IMR-90 (cell line): Measurements from ENCODE around the gene BAIAP2L1. TPM values are rescaled to one million over a fixed set of nuclear protein-coding genes. Genes with fewer than 3 reads are reported as not detected.

ENCODE experiments used
- ATAC-seq: fragments of 200-7000 bp; cut with Tn5 transposase; 2 replicates; pipeline ENCODE4 v1.9.1; 2020; ENCODE audit warnings: low read depth, mild to moderate bottlenecking, moderate library complexity
- BruUV-seq: library from RNA; stranded (reverse); fragments of 400-500 nt; replicated peaks from 2 replicates; lab custom pipeline; 2021; lab: Mats Ljungman, UMichigan
- CTCF ChIA-PET: fragments of 300-600 bp; formaldehyde crosslinking; extraction: SDS; loops from one replicate; lab custom pipeline; 2021; ENCODE audit warnings: antibody characterized with exemption; lab: Yijun Ruan, JAX
- POLR2A ChIA-PET: fragments of 300-600 bp; sonication (Branson Sonifier 250); formaldehyde crosslinking; loops from one replicate; lab custom pipeline; 2022; ENCODE audit warnings: antibody characterized with exemption; ENCODE audit not compliant: unreplicated experiment; lab: Charles Lee
- DNase-seq: peaks from one replicate; pipeline ENCODE4 v3.0.0; 2013
- H2AFZ ChIP-seq: replicated peaks from 2 replicates; pipeline ENCODE3; 2013; ENCODE audit warnings: low read length, mild to moderate bottlenecking; ENCODE audit not compliant: poor library complexity
- H2AK5ac ChIP-seq: 2 replicates; pipeline ENCODE4 v1.6.1; 2013; ENCODE audit warnings: low read depth, low read length, inconsistent platforms
- H2AK9ac ChIP-seq: replicated peaks from 2 replicates; pipeline ENCODE3; 2013; ENCODE audit warnings: mild to moderate bottlenecking, low read depth, low read length, moderate library complexity; ENCODE audit not compliant: poor library complexity
- H2BK120ac ChIP-seq: 2 replicates; pipeline ENCODE4 v1.6.1; 2013; ENCODE audit warnings: low read depth, low read length, inconsistent platforms
- H2BK15ac ChIP-seq: 3 replicates; pipeline ENCODE4 v1.6.1; 2013; ENCODE audit warnings: low read depth, low read length, inconsistent platforms
- H2BK20ac ChIP-seq: 2 replicates; pipeline ENCODE4 v1.6.1; 2013; ENCODE audit warnings: low read depth, mild to moderate bottlenecking, inconsistent platforms, low read length, moderate library complexity
- H2BK5ac ChIP-seq: 2 replicates; pipeline ENCODE4 v1.6.1; 2013; ENCODE audit warnings: mild to moderate bottlenecking, low read depth, low read length, inconsistent platforms; ENCODE audit not compliant: poor library complexity, severe bottlenecking
- H3K14ac ChIP-seq: replicated peaks from 2 replicates; pipeline ENCODE4 v1.6.1; 2013; ENCODE audit warnings: low read depth, low read length, inconsistent platforms
- H3K18ac ChIP-seq: 2 replicates; pipeline ENCODE4 v1.6.1; 2013; ENCODE audit warnings: low read depth, low read length, control low read depth
- H3K23ac ChIP-seq: 2 replicates; pipeline ENCODE4 v1.6.1; 2013; ENCODE audit warnings: low read depth, low read length, inconsistent platforms
- H3K27ac ChIP-seq: 2 replicates; pipeline ENCODE4 v1.5.1; 2013; ENCODE audit warnings: mild to moderate bottlenecking, control low read depth, low read length; ENCODE audit not compliant: insufficient read depth
- H3K27me3 ChIP-seq: 2 replicates; pipeline ENCODE4 v1.6.1; 2013; ENCODE audit warnings: low read length; ENCODE audit not compliant: control insufficient read depth, insufficient read depth
- H3K36me3 ChIP-seq: 2 replicates; pipeline ENCODE4 v1.6.1; 2013; ENCODE audit warnings: low read length, mixed read lengths; ENCODE audit not compliant: control insufficient read depth, insufficient read depth
- H3K4ac ChIP-seq: 2 replicates; pipeline ENCODE4 v1.6.1; 2013; ENCODE audit warnings: low read depth, low read length, inconsistent platforms
- H3K4me1 ChIP-seq: 2 replicates; pipeline ENCODE4 v1.6.1; 2013; ENCODE audit warnings: low read length, mixed read lengths; ENCODE audit not compliant: control insufficient read depth, insufficient read depth
- H3K4me2 ChIP-seq: 2 replicates; pipeline ENCODE4 v1.6.1; 2013; ENCODE audit warnings: low read depth, mild to moderate bottlenecking, control low read depth, low read length, moderate library complexity
- H3K4me3 ChIP-seq: 2 replicates; pipeline ENCODE4 v1.5.1; 2013; ENCODE audit warnings: low read depth, mild to moderate bottlenecking, control low read depth, low read length, moderate library complexity; ENCODE audit not compliant: insufficient read depth
- H3K56ac ChIP-seq: 2 replicates; pipeline ENCODE4 v1.6.1; 2013; ENCODE audit warnings: low read length, inconsistent platforms; ENCODE audit not compliant: insufficient read depth; ENCODE audit errors: extremely low read depth
- H3K79me1 ChIP-seq, 2 experiments: 2 replicates each; pipeline ENCODE4 v1.6.1; 2013; ENCODE audit warnings: low read length in 2 of 2, inconsistent platforms in 1 of 2, low read depth in 1 of 2
- H3K9ac ChIP-seq: 2 replicates; pipeline ENCODE4 v1.6.1; 2013; ENCODE audit warnings: low read depth, low read length, control low read depth
- H3K9me1 ChIP-seq: 2 replicates; pipeline ENCODE4 v1.6.1; 2013; ENCODE audit warnings: low read length, inconsistent platforms; ENCODE audit not compliant: insufficient read depth
- H3K9me3 ChIP-seq: 2 replicates; pipeline ENCODE4 v1.6.1; 2013; ENCODE audit warnings: low read length; ENCODE audit not compliant: control insufficient read depth, insufficient read depth
- H4K20me1 ChIP-seq: 2 replicates; pipeline ENCODE4 v1.6.1; 2013; ENCODE audit warnings: low read length, inconsistent platforms; ENCODE audit not compliant: insufficient read depth
- H4K5ac ChIP-seq: 2 replicates; pipeline ENCODE4 v1.6.1; 2013; ENCODE audit warnings: mild to moderate bottlenecking, low read depth, low read length, control low read depth
- H4K8ac ChIP-seq, 2 experiments: 2 replicates each; pipeline ENCODE4 v1.6.1; 2013; ENCODE audit warnings: low read depth in 2 of 2, low read length in 2 of 2, control low read depth in 1 of 2, inconsistent platforms in 1 of 2
- H4K91ac ChIP-seq: 2 replicates; pipeline ENCODE4 v1.6.1; 2013; ENCODE audit warnings: low read depth, low read length, inconsistent platforms; ENCODE audit not compliant: insufficient read depth
- BHLHE40 ChIP-seq: fragments of 150-350 bp; IDR thresholded peaks from 2 replicates; pipeline ENCODE4 v1.6.1; 2016; ENCODE audit warnings: mild to moderate bottlenecking, low read depth, low read length
- CEBPB ChIP-seq: IDR thresholded peaks from 2 replicates; pipeline ENCODE4 v1.6.1; 2012; ENCODE audit warnings: low read depth, low read length, improper control_type of control experiment
- CHD1 ChIP-seq: IDR thresholded peaks from 2 replicates; pipeline ENCODE4 v1.6.1; 2012; ENCODE audit warnings: low read depth, low read length, improper control_type of control experiment
- CTCF ChIP-seq: conservative IDR thresholded peaks from 2 replicates; pipeline ENCODE4 v1.5.1; 2012; ENCODE audit warnings: mild to moderate bottlenecking, low read depth, low read length, improper control_type of control experiment
- ELK1 ChIP-seq: fragments of 150-350 bp; IDR thresholded peaks from 2 replicates; pipeline ENCODE4 v1.6.1; 2016; ENCODE audit warnings: low read depth, mild to moderate bottlenecking, low read length, moderate library complexity, borderline replicate concordance
- MAFK ChIP-seq: IDR thresholded peaks from 2 replicates; pipeline ENCODE4 v1.6.1; 2012; ENCODE audit warnings: low read depth, low read length, improper control_type of control experiment
- MAZ ChIP-seq: IDR thresholded peaks from 2 replicates; pipeline ENCODE4 v1.6.1; 2012; ENCODE audit warnings: low read depth, mild to moderate bottlenecking, low read length, improper control_type of control experiment, moderate library complexity, borderline replicate concordance
- MXI1 ChIP-seq: IDR thresholded peaks from 2 replicates; pipeline ENCODE4 v1.6.1; 2012; ENCODE audit warnings: low read depth, mild to moderate bottlenecking, low read length, moderate library complexity, borderline replicate concordance
- NFE2L2 ChIP-seq: fragments of 150-350 bp; IDR thresholded peaks from 2 replicates; pipeline ENCODE4 v1.6.1; 2016; ENCODE audit warnings: low read depth, mild to moderate bottlenecking, low read length
- POLR2A ChIP-seq: IDR thresholded peaks from 2 replicates; pipeline ENCODE4 v1.6.1; 2012; ENCODE audit warnings: mild to moderate bottlenecking, low read depth, low read length
- RCOR1 ChIP-seq: IDR thresholded peaks from 2 replicates; pipeline ENCODE4 v1.6.1; 2012; ENCODE audit warnings: mild to moderate bottlenecking, low read length, improper control_type of control experiment; ENCODE audit not compliant: insufficient replicate concordance
- RFX5 ChIP-seq: IDR thresholded peaks from 2 replicates; pipeline ENCODE4 v1.8.0; 2012; ENCODE audit warnings: low read depth, mild to moderate bottlenecking, low read length, moderate library complexity
- SMC3 ChIP-seq: fragments of 150-350 bp; IDR thresholded peaks from 2 replicates; pipeline ENCODE4 v1.6.1; 2016; ENCODE audit warnings: low read depth, mild to moderate bottlenecking, antibody characterized with exemption, low read length, moderate library complexity
- WGBS, 2 experiments: methylation state at CpG; one replicate each; pipeline versions ENCODE4 v1.1.5 to v1.1.7; 2013; ENCODE audit warnings: missing lambda C conversion rate in 2 of 2; ENCODE audit not compliant: insufficient read length in 1 of 2; ENCODE audit errors: extremely low coverage in 2 of 2; 5-methylcytosine and 5-hydroxymethylcytosine counted together
- dilution Hi-C: fragments of 300-500 bp; cut with HindIII; formaldehyde crosslinking; loops from one replicate; pipeline ENCODE4 v1.14.3; 2018; ENCODE audit warnings: low sequenced_read_pairs; ENCODE audit not compliant: unreplicated experiment
- in situ Hi-C: fragments of 300-500 bp; cut with MboI; formaldehyde crosslinking; loops from 3 replicates; pipeline ENCODE4 v1.14.3; 2019; ENCODE audit warnings: low sequenced_read_pairs, inconsistent platforms, mixed read lengths
- intact Hi-C: fragments of 100-400 bp; cut with micrococcal nuclease; formaldehyde crosslinking; loops from 2 replicates; pipeline ENCODE4 v1.10.0; 2022
- polyA plus RNA-seq, 3 experiments: library from polyadenylated mRNA; depleted of rRNA; stranded (reverse); fragments of >200 nt; gene quantifications; 2 replicates each; pipeline ENCODE4 v1.2.3, GENCODE V29; 2012; ENCODE audit warnings: low replicate concordance in 1 of 3
- total RNA-seq: library from RNA; depleted of rRNA; stranded (reverse); fragments of >200 nt; gene quantifications from 2 replicates; pipeline ENCODE4 v1.2.3, GENCODE V29; 2012
- TF ChIP-seq, protein P1 (sequence below): fragments of 150-350 bp; IDR thresholded peaks from 2 replicates; pipeline ENCODE4 v1.6.1; 2017; ENCODE audit warnings: mild to moderate bottlenecking, antibody characterized with exemption, low read length, low read depth

The BAIAP2L1 gene
- total and polyA plus RNA-seq, 2 of the 4 experiments (the other 2 are of a cell fraction): 2.2 to 6.0 TPM

DNA sequence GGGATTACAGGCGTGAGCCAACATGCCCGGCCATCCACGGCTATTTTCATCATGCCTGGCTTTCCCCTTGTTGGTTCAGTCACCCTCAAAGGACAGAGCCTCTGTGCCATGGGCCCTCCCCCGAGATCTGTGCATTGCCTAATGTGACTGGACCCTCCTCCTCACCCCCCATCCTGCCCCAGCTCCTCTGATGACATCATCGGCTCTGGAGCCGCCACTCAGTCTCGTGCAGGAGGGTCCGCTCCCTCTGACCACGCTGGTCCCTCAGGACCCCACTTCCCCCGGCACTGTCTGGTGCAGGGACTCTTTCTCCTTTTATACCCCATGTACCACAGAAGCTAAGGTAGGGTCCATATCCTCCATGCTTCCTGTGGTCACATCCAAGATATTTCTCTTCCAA is 33.2 kb upstream of the BAIAP2L1 start:
- Histone ChIP-seq H3K4me1 (no peaks in the 10 kb centered on the region), H3K27ac (no peak overlapping the region), H4K91ac (no peak overlapping the region), H3K9me3 (no peaks in the 10 kb centered on the region), H2BK20ac (no peak overlapping the region), H2BK15ac (no peak overlapping the region), H3K27me3 (no peaks in the 10 kb centered on the region), H3K4me3 (no peak overlapping the region), H4K8ac (no peak overlapping the region), H4K5ac (no peak overlapping the region), H3K79me1 (no peaks in the 10 kb centered on the region), H2AK9ac (no peak overlapping the region), H2BK120ac (no peak overlapping the region), H2BK5ac (no peak overlapping the region), H3K56ac (no peak overlapping the region), H3K4ac (no peak overlapping the region), H3K36me3 (no peaks in the 10 kb centered on the region), H3K9me1 (no peaks in the 10 kb centered on the region), H3K9ac (no peak overlapping the region), H2AK5ac (no peak overlapping the region), H4K20me1 (no peaks in the 10 kb centered on the region), H3K4me2 (no peak overlapping the region), H3K14ac (no peak overlapping the region), H2AFZ (no peak overlapping the region), H3K18ac (no peak overlapping the region), H3K23ac (no peak overlapping the region)
- DNase-seq (no peak), ATAC-seq (no peak)
- TF ChIP-seq ELK1 (no peak), CEBPB (no peak), MAZ (no peak), MXI1 (no peak), CHD1 (no peak), POLR2A (no peak), NFE2L2 (no peak), RFX5 (no peak), SMC3 (no peak), CTCF (no peak), BHLHE40 (no peak), RCOR1 (no peak), MAFK (no peak)
- TF ChIP-seq, protein P1, sequence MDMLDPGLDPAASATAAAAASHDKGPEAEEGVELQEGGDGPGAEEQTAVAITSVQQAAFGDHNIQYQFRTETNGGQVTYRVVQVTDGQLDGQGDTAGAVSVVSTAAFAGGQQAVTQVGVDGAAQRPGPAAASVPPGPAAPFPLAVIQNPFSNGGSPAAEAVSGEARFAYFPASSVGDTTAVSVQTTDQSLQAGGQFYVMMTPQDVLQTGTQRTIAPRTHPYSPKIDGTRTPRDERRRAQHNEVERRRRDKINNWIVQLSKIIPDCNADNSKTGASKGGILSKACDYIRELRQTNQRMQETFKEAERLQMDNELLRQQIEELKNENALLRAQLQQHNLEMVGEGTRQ: no peak
- no TSS peak for BruUV-seq
- dilution Hi-C loops (no loop called here), intact Hi-C loops (loop anchor here (5.0 kb wide), 1 partner anchor 313 kb away; no protein-coding TSS in a partner anchor), in situ Hi-C loops (loop anchor here (5.0 kb wide), 1 partner anchor 408 kb away; no protein-coding TSS in a partner anchor)
- WGBS, 2 experiments: 63% methylated on average over 9 of the region's 10 CpGs; no CpG with 5 or more reads in 1 of the 2 experiments
- POLR2A ChIA-PET: no interaction called here
- CTCF ChIA-PET: interaction anchor here (1.2 kb wide), 1 partner anchor 403 kb away, joined by 4 read pairs; no protein-coding TSS in a partner anchor
